GM12873 (cell line): ENCODE data around the gene FGF1.
A peak's percentile ranks its signal among the peaks of the same experiment; 100 is the strongest.

Source experiments
- CTCF ChIP-seq: IDR thresholded peaks from 2 replicates; pipeline ENCODE4 v1.5.1; 2012; ENCODE audit warnings: low read depth, mild to moderate bottlenecking, moderate library complexity, low read length, control low read depth; ENCODE audit not compliant: insufficient read depth; ENCODE audit errors: missing control alignments

FGF1 gene

GRCh38 chr5:142617416-142618129 is 68.3 kb downstream of the FGF1 start:
- no peak for TF ChIP-seq CTCF

- TF ChIP-seq CTCF = no peak
Observed at GRCh38 chr5:142615948-142616347, 69.9 kb downstream of the FGF1 start.

- TF ChIP-seq CTCF = no peak
Observed at GRCh38 chr5:142614054-142614453, 71.8 kb downstream of the FGF1 start.

GRCh38 chr5:142613271-142613671 is 72.6 kb downstream of the FGF1 start:
- TF ChIP-seq CTCF = no peak

GRCh38 chr5:142612494-142613270 is 73.2 kb downstream of the FGF1 start:
- TF ChIP-seq CTCF = no peak

- TF ChIP-seq CTCF = peak; percentile 89
Observed at GRCh38 chr5:142611154-142611553, 74.7 kb downstream of the FGF1 start.

GRCh38 chr5:142610176-142611001 is 75.5 kb downstream of the FGF1 start:
- no peak for TF ChIP-seq CTCF
